ENCODE data around the gene KCNJ14. TPM values are rescaled to one million over a fixed set of nuclear protein-coding genes. Genes with fewer than 3 reads are reported as not detected.

Gene KCNJ14
- total RNA-seq, 4 donors from 2014 or later: 0.16 to 0.42 (median 0.27) TPM; not detected in 1

GRCh38 chr19:48441360-48442050 lies 13.9 kb upstream of the KCNJ14 start:
- WGBS, 2 donors (ENCODE audit: low coverage in 1 of 2): 96 to 100% methylated on average over 1 to 5 of the region's 20 CpGs
- H3K27ac ChIP-seq: no peak overlapping the region
- no peaks in the 10 kb centered on the region for H3K9me3 ChIP-seq
- H3K4me1 ChIP-seq: peaks cover 0 to 30% (median 18%) of the 10 kb centered on the region in 3 donors
- H3K36me3 ChIP-seq: no peaks in the 10 kb centered on the region
- no peak for ATAC-seq
- peaks cover 78% of the 10 kb centered on the region for H3K27me3 ChIP-seq
- TF ChIP-seq CTCF (IDR thresholded peaks at IDR 0.05): no peak
- TF ChIP-seq POLR2AphosphoS5 (IDR thresholded peaks at IDR 0.05): no peak
- TF ChIP-seq POLR2A (IDR thresholded peaks at IDR 0.05): no peak
- TF ChIP-seq EP300 (IDR thresholded peaks at IDR 0.05): no peak
- no peak overlapping the region for H3K4me3 ChIP-seq

GRCh38 chr19:48442116-48443035 lies 13.0 kb upstream of the KCNJ14 start:
- H3K27me3 ChIP-seq: peaks cover 70% of the 10 kb centered on the region
- TF ChIP-seq EP300 (IDR thresholded peaks at IDR 0.05): no peak
- no peak for TF ChIP-seq CTCF (IDR thresholded peaks at IDR 0.05)
- TF ChIP-seq POLR2AphosphoS5 (IDR thresholded peaks at IDR 0.05): no peak
- TF ChIP-seq POLR2A (IDR thresholded peaks at IDR 0.05): no peak
- 93% methylated on average over 6 of the region's 94 CpGs; no CpG with 5 or more reads in 1 of the 2 donors for WGBS, 2 donors (ENCODE audit: low coverage in 1 of 2)
- H3K36me3 ChIP-seq: peaks cover 0 to 6% of the 10 kb centered on the region in 2 donors
- ATAC-seq: no peak
- H3K4me3 ChIP-seq: peak overlapping the region in 1 of 2 donors; percentile 2
- H3K4me1 ChIP-seq: peaks cover 0 to 39% (median 19%) of the 10 kb centered on the region in 3 donors
- H3K9me3 ChIP-seq: no peaks in the 10 kb centered on the region
- H3K27ac ChIP-seq: no peak overlapping the region

DNA sequence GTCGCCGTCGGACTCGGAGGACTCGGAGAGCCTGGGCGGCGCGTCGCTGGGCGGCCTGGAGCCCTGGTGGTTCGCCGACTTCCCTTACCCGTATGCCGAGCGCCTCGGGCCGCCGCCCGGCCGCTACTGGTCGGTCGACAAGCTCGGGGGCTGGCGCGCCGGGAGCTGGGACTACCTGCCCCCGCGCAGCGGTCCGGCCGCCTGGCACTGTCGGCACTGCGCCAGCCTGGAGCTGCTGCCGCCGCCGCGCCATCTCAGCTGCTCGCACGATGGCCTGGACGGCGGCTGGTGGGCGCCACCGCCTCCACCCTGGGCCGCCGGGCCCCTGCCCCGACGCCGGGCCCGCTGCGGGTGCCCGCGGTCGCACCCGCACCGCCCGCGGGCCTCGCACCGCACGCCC lies 12.1 kb upstream of the KCNJ14 start:
- ATAC-seq: no peak

GRCh38 chr19:48443731-48444128 lies 11.6 kb upstream of the KCNJ14 start:
- peaks cover 0 to 41% (median 19%) of the 10 kb centered on the region in 3 donors for H3K4me1 ChIP-seq
- H3K36me3 ChIP-seq: peaks cover 0 to 19% of the 10 kb centered on the region in 2 donors
- peak overlapping the region in 1 of 2 donors; percentile 72 for H3K4me3 ChIP-seq
- peaks cover 58% of the 10 kb centered on the region for H3K27me3 ChIP-seq
- H3K27ac ChIP-seq: no peak overlapping the region
- TF ChIP-seq EP300 (IDR thresholded peaks at IDR 0.05): no peak
- TF ChIP-seq CTCF (IDR thresholded peaks at IDR 0.05): no peak
- no peak for TF ChIP-seq POLR2A (IDR thresholded peaks at IDR 0.05)
- no peak for TF ChIP-seq POLR2AphosphoS5 (IDR thresholded peaks at IDR 0.05)
- no CpG with 5 or more reads among the region's 45 CpGs for WGBS, 2 donors (ENCODE audit: low coverage in 1 of 2)
- H3K9me3 ChIP-seq: no peaks in the 10 kb centered on the region
- no peak for ATAC-seq

More for the DNA sequence above, 12.1 kb upstream of the KCNJ14 start:
- peak overlapping the region in 1 of 2 donors; percentile 72 for H3K4me3 ChIP-seq
- no peaks in the 10 kb centered on the region for H3K9me3 ChIP-seq
- WGBS, 2 donors (ENCODE audit: low coverage in 1 of 2): no CpG with 5 or more reads among the region's 60 CpGs
- H3K36me3 ChIP-seq: peaks cover 0 to 14% of the 10 kb centered on the region in 2 donors
- H3K4me1 ChIP-seq: peaks cover 0 to 41% (median 19%) of the 10 kb centered on the region in 3 donors
- H3K27ac ChIP-seq: no peak overlapping the region
- TF ChIP-seq POLR2AphosphoS5 (IDR thresholded peaks at IDR 0.05): no peak
- TF ChIP-seq CTCF (IDR thresholded peaks at IDR 0.05): no peak
- TF ChIP-seq EP300 (IDR thresholded peaks at IDR 0.05): no peak
- no peak for TF ChIP-seq POLR2A (IDR thresholded peaks at IDR 0.05)
- peaks cover 63% of the 10 kb centered on the region for H3K27me3 ChIP-seq

Data from gastroesophageal sphincter (tissue), 4 donors.